K562 (cell line): Measurements from ENCODE around the gene DDR1. TPM values are rescaled to one million over a fixed set of nuclear protein-coding genes. Genes with fewer than 3 reads are reported as not detected.
A peak's percentile ranks its signal among the peaks of the same experiment; 100 is the strongest.

Experiments used
- ADNP ChIP-seq: fragments of 200-800 bp; sonication (Bioruptor generic); IDR thresholded peaks from 2 replicates; pipeline ENCODE4 v1.6.1; 2016; ENCODE audit warnings: missing genetic modification characterization, missing compliant biosample characterization
- ARNT ChIP-seq, 2 experiments: fragments of 450-650 bp; IDR thresholded peaks; 2 replicates each; pipeline ENCODE4 v1.6.1; 2016; ENCODE audit warnings: mild to moderate bottlenecking in 1 of 2
- EZH2 ChIP-seq: IDR thresholded peaks from 2 replicates; pipeline ENCODE4 v1.6.1; 2012; ENCODE audit warnings: low read depth, mild to moderate bottlenecking, inconsistent platforms, low read length, borderline replicate concordance
- GTF2F1 ChIP-seq: IDR thresholded peaks from 2 replicates; pipeline ENCODE4 v1.6.1; 2011; ENCODE audit warnings: low read depth, low read length, improper control_type of control experiment
- KDM4B ChIP-seq, 2 experiments: fragments of 450-650 bp in 1 of 2; sonication (generic) in 1 of 2; IDR thresholded peaks; 2 replicates each; pipeline ENCODE4 v1.6.1; 2016 to 2017; ENCODE audit warnings: borderline replicate concordance in 2 of 2, antibody characterized with exemption in 1 of 2, low read depth in 1 of 2, mild to moderate bottlenecking in 1 of 2
- SREBF2 ChIP-seq: sonication (generic); formaldehyde crosslinking; IDR thresholded peaks from 2 replicates; pipeline ENCODE4 v1.4.0; 2020; ENCODE audit warnings: mild to moderate bottlenecking, missing genetic modification reagents
- TAF7 ChIP-seq: fragments of 450-650 bp; IDR thresholded peaks from 2 replicates; pipeline ENCODE4 v1.6.1; 2016; ENCODE audit warnings: missing genetic modification characterization, missing compliant biosample characterization
- TEAD1 ChIP-seq, 2 experiments: fragments of 450-650 bp in 1 of 2; sonication (generic) in 1 of 2; formaldehyde crosslinking; IDR thresholded peaks; 2 replicates each; pipeline versions ENCODE4 v1.4.0 to v1.8.0; 2020 to 2022; ENCODE audit warnings: mild to moderate bottlenecking in 2 of 2, missing genetic modification reagents in 1 of 2
- ZBTB7A ChIP-seq: IDR thresholded peaks from 2 replicates; pipeline ENCODE4 v1.6.1; 2011; ENCODE audit warnings: low read depth, mild to moderate bottlenecking, low read length, moderate library complexity, borderline replicate concordance; ENCODE audit not compliant: control insufficient read depth
- ZNF232 ChIP-seq: sonication (generic); formaldehyde crosslinking; IDR thresholded peaks from 2 replicates; pipeline ENCODE4 v1.8.0; 2022; ENCODE audit warnings: mild to moderate bottlenecking, missing genetic modification reagents
- polyA plus RNA-seq, 8 experiments: library from polyadenylated mRNA; depleted of rRNA in 4 of 8; stranded (reverse) in 5 of 8; unstranded in 3 of 8; fragments of >200 nt; fragmentation: Nextera tagmentation in 2 of 8; fragmentation: Illumina TruSeq in 1 of 8; extraction: Ambion mirVana in 2 of 8; extraction: Trizol in 1 of 8; gene quantifications; 2 replicates each; pipeline versions ENCODE4 v1.2.1 to v1.2.3, GENCODE V29; 2011 to 2014; ENCODE audit warnings: inconsistent platforms in 1 of 8, missing spikeins in 1 of 8
- total RNA-seq, 7 experiments: library from RNA; depleted of rRNA in 6 of 7; stranded (reverse); fragments of >200 nt in 6 of 7; fragmentation: Illumina TruSeq in 2 of 7; extraction: Trizol in 2 of 7; gene quantifications; 2 replicates each; pipeline versions ENCODE4 v1.2.1 to v1.2.3, GENCODE V29; 2011 to 2021; ENCODE audit warnings: low replicate concordance in 1 of 7
- TF ChIP-seq, protein P1 (sequence below), 3 experiments: fragments of 200-800 bp in 1 of 3; sonication (Bioruptor generic) in 1 of 3; sonication (generic) in 1 of 3; formaldehyde crosslinking in 1 of 3; IDR thresholded peaks; 2 replicates each; pipeline versions ENCODE4 v1.6.1 to v1.8.0; 2016 to 2022; ENCODE audit warnings: mild to moderate bottlenecking in 2 of 3, missing compliant biosample characterization in 2 of 3, missing genetic modification characterization in 2 of 3, missing genetic modification reagents in 1 of 3
- TF ChIP-seq, protein P2 (sequence below): sonication (generic); formaldehyde crosslinking; IDR thresholded peaks from 2 replicates; pipeline ENCODE4 v1.8.0; 2023; ENCODE audit warnings: missing genetic modification reagents, mild to moderate bottlenecking, borderline replicate concordance
- TF ChIP-seq, protein P3 (sequence below), 2 experiments: fragments of 450-650 bp; IDR thresholded peaks; 2 replicates each; pipeline ENCODE4 v1.6.1; 2018; ENCODE audit warnings: mild to moderate bottlenecking in 2 of 2, low read depth in 1 of 2; ENCODE audit not compliant: partially characterized antibody in 2 of 2
- TF ChIP-seq, protein P4 (sequence below): fragments of 250-450 bp; sonication (Bioruptor Pico); IDR thresholded peaks from 2 replicates; pipeline ENCODE4 v1.5.0; 2021

The DDR1 gene
- total and polyA plus RNA-seq, 9 of the 15 experiments (the other 6 are each of a cell fraction or from before 2014, with no cell fraction given), result 1.4 to 44.6 (median 12.2) TPM

DNA sequence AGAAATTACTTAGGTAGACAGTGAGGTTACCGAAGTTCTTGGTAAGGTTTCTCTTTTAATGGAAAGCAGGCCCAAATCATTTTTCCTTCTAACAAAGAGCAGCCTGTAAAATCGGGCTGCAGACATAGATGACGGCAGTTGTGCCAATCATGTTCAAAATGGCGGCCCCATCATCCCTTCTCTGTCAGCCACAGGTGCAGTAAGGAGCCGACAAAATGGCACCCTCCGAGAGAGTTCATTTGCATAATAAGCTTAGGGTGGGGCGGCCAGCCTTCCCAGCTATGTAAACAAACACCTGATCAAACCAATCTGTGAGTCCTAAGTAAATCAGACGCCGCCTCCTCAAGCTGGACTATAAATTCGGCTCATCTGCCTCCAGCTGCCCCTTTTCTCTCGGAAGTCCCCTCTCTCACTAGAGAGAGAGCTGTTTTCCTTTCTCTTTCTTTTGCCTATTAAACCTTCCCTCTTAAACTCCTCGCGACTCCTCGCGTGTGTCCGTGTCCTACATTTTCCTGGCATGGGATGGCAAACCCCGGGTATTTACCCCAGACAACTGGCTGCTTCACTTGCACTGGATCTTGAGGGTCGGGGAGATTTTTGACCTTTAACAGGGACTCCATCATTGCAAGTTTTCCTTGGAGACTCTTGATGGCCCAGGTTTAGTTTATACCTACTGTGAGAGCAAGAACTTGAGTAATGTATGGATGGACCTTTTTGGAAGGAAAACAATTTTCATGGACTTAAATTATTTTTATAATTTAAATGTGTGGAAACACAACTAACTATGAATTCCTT is 8.9 kb upstream of the DDR1 start (continued):
- TF ChIP-seq KDM4B (IDR thresholded peaks at IDR 0.05; ENCODE audit: borderline replicate concordance in 2 of 2, low read depth in 1 of 2), result no peak
- TF ChIP-seq ADNP (tag), result no peak
- no peak for TF ChIP-seq ZNF232 (CRISPR knock-in tag)
- TF ChIP-seq, protein P1, sequence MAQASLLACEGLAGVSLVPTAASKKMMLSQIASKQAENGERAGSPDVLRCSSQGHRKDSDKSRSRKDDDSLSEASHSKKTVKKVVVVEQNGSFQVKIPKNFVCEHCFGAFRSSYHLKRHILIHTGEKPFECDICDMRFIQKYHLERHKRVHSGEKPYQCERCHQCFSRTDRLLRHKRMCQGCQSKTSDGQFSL (CRISPR knock-in tag; IDR thresholded peaks at IDR 0.05), result no peak
- TF ChIP-seq, protein P1 (tag; IDR thresholded peaks at IDR 0.05), result 0 out of 4 replicates have a peak, but pooled peaks of 1 of the 2 experiments have one; percentile 50
- no peak for TF ChIP-seq SREBF2 (CRISPR knock-in tag)
- no peak for TF ChIP-seq TEAD1 (CRISPR knock-in tag; IDR thresholded peaks at IDR 0.05)
- no peak for TF ChIP-seq EZH2
- TF ChIP-seq GTF2F1, result 0 out of 2 replicates have a peak, but pooled peaks have one; percentile 88
- TF ChIP-seq, protein P2, sequence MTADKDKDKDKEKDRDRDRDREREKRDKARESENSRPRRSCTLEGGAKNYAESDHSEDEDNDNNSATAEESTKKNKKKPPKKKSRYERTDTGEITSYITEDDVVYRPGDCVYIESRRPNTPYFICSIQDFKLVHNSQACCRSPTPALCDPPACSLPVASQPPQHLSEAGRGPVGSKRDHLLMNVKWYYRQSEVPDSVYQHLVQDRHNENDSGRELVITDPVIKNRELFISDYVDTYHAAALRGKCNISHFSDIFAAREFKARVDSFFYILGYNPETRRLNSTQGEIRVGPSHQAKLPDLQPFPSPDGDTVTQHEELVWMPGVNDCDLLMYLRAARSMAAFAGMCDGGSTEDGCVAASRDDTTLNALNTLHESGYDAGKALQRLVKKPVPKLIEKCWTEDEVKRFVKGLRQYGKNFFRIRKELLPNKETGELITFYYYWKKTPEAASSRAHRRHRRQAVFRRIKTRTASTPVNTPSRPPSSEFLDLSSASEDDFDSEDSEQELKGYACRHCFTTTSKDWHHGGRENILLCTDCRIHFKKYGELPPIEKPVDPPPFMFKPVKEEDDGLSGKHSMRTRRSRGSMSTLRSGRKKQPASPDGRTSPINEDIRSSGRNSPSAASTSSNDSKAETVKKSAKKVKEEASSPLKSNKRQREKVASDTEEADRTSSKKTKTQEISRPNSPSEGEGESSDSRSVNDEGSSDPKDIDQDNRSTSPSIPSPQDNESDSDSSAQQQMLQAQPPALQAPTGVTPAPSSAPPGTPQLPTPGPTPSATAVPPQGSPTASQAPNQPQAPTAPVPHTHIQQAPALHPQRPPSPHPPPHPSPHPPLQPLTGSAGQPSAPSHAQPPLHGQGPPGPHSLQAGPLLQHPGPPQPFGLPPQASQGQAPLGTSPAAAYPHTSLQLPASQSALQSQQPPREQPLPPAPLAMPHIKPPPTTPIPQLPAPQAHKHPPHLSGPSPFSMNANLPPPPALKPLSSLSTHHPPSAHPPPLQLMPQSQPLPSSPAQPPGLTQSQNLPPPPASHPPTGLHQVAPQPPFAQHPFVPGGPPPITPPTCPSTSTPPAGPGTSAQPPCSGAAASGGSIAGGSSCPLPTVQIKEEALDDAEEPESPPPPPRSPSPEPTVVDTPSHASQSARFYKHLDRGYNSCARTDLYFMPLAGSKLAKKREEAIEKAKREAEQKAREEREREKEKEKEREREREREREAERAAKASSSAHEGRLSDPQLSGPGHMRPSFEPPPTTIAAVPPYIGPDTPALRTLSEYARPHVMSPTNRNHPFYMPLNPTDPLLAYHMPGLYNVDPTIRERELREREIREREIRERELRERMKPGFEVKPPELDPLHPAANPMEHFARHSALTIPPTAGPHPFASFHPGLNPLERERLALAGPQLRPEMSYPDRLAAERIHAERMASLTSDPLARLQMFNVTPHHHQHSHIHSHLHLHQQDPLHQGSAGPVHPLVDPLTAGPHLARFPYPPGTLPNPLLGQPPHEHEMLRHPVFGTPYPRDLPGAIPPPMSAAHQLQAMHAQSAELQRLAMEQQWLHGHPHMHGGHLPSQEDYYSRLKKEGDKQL (CRISPR knock-in tag), result no peak
- TF ChIP-seq ARNT (IDR thresholded peaks at IDR 0.05), result no peak; a peak in 2 of 4 replicates
- TF ChIP-seq, protein P3, sequence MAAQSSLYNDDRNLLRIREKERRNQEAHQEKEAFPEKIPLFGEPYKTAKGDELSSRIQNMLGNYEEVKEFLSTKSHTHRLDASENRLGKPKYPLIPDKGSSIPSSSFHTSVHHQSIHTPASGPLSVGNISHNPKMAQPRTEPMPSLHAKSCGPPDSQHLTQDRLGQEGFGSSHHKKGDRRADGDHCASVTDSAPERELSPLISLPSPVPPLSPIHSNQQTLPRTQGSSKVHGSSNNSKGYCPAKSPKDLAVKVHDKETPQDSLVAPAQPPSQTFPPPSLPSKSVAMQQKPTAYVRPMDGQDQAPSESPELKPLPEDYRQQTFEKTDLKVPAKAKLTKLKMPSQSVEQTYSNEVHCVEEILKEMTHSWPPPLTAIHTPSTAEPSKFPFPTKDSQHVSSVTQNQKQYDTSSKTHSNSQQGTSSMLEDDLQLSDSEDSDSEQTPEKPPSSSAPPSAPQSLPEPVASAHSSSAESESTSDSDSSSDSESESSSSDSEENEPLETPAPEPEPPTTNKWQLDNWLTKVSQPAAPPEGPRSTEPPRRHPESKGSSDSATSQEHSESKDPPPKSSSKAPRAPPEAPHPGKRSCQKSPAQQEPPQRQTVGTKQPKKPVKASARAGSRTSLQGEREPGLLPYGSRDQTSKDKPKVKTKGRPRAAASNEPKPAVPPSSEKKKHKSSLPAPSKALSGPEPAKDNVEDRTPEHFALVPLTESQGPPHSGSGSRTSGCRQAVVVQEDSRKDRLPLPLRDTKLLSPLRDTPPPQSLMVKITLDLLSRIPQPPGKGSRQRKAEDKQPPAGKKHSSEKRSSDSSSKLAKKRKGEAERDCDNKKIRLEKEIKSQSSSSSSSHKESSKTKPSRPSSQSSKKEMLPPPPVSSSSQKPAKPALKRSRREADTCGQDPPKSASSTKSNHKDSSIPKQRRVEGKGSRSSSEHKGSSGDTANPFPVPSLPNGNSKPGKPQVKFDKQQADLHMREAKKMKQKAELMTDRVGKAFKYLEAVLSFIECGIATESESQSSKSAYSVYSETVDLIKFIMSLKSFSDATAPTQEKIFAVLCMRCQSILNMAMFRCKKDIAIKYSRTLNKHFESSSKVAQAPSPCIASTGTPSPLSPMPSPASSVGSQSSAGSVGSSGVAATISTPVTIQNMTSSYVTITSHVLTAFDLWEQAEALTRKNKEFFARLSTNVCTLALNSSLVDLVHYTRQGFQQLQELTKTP (IDR thresholded peaks at IDR 0.05; ENCODE audit: low read depth in 1 of 2, partially characterized antibody in 2 of 2), result peak; percentile 34 to 48
- peak; percentile 78 for TF ChIP-seq TAF7 (tag)
- no peak for TF ChIP-seq ZBTB7A
- TF ChIP-seq, protein P4, sequence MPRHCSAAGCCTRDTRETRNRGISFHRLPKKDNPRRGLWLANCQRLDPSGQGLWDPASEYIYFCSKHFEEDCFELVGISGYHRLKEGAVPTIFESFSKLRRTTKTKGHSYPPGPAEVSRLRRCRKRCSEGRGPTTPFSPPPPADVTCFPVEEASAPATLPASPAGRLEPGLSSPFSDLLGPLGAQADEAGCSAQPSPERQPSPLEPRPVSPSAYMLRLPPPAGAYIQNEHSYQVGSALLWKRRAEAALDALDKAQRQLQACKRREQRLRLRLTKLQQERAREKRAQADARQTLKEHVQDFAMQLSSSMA (CRISPR knock-in tag), result no peak
